AG04449 (cell line): ENCODE results near the gene IFNGR1.

Experiments
- CTCF ChIA-PET: fragments of 350-600 bp; formaldehyde crosslinking; extraction: SDS; loops from one replicate; lab custom pipeline; 2021; ENCODE audit warnings: antibody characterized with exemption; lab: Yijun Ruan, JAX
- POLR2A ChIA-PET: fragments of 400-600, 350-600 bp; formaldehyde crosslinking; extraction: SDS; loops from one replicate; lab custom pipeline; 2020; ENCODE audit warnings: antibody characterized with exemption, inconsistent platforms; lab: Yijun Ruan, JAX
- DNase-seq: peaks from one replicate; pipeline ENCODE4 v3.0.0-alpha.2; 2010; ENCODE audit warnings: low read depth, low spot score
- H3K4me3 ChIP-seq: 2 replicates; pipeline ENCODE4 v1.5.1; 2011; ENCODE audit warnings: low read depth, mild to moderate bottlenecking, control low read depth, low read length
- CTCF ChIP-seq: IDR thresholded peaks from one replicate; pipeline ENCODE4 v1.5.1; 2011; ENCODE audit warnings: mild to moderate bottlenecking, moderate library complexity, low read length, control low read depth, inconsistent platforms; ENCODE audit not compliant: insufficient read depth; ENCODE audit errors: missing control alignments

Gene IFNGR1

GRCh38 chr6:137223370-137224131, 4.4 kb upstream of the IFNGR1 start:
- H3K4me3 ChIP-seq, result no peak overlapping the region
- ChIA-PET POLR2A (no interaction called here), CTCF (interaction anchor here (1.0 kb wide), 2 partner anchors 8 to 57 kb away, joined by 3 read pairs; no protein-coding TSS in a partner anchor)
- DNase-seq, result no peak
- no peak for TF ChIP-seq CTCF

GRCh38 chr6:137222381-137222780, 3.2 kb upstream of the IFNGR1 start:
- ChIA-PET POLR2A (no interaction called here), CTCF (interaction anchor here (1.0 kb wide), 2 partner anchors 9 to 92 kb away, joined by 3 to 4 read pairs; no protein-coding TSS in a partner anchor)
- no peak for DNase-seq
- H3K4me3 ChIP-seq, result no peak overlapping the region
- TF ChIP-seq CTCF, result no peak

GRCh38 chr6:137219664-137220252, 573 bp upstream of the IFNGR1 start:
- peak overlapping the region; percentile 98 for H3K4me3 ChIP-seq
- no peak for DNase-seq
- ChIA-PET POLR2A (no interaction called here), CTCF (no interaction called here)
- TF ChIP-seq CTCF, result no peak

GRCh38 chr6:137218473-137218916, 690 bp downstream of the IFNGR1 start:
- CTCF ChIA-PET, result no interaction called here
- POLR2A ChIA-PET, result no interaction called here
- TF ChIP-seq CTCF, result no peak
- H3K4me3 ChIP-seq, result peak overlapping the region; percentile 98
- DNase-seq, result no peak

GRCh38 chr6:137217801-137218472, 1.2 kb downstream of the IFNGR1 start:
- ChIA-PET POLR2A (no interaction called here), CTCF (no interaction called here)
- no peak for TF ChIP-seq CTCF
- no peak for DNase-seq
- H3K4me3 ChIP-seq, result peak overlapping the region; percentile 98
